HG03066 (cell line): ENCODE data around the gene UBASH3B.

ENCODE experiments used
- ATAC-seq: cut with Tn5 transposase; IDR thresholded peaks from one replicate; pipeline ENCODE4 v1.9.1; 2021; ENCODE audit warnings: low read depth; ENCODE audit not compliant: unreplicated experiment

Gene UBASH3B

DNA sequence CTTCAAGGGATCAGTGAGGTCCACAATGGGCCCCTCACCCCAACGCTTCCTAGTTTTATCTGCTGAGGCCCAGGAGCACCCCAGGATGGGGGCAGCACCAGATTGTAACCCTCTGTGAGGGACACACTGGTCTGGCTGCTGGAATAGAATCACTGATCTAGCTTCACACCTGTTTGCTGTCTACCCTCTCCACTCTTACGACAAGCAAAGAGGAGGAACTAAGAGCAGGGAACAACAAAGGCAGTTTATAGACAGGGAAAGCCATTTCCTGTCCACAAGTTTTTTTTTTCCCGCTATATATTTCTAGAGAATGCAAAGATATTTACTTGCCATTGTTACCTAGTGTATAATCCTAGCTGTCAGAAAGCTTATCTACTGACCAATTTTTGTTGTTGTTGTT is 121.8 kb downstream of the UBASH3B start:
- ATAC-seq, result no peak

DNA sequence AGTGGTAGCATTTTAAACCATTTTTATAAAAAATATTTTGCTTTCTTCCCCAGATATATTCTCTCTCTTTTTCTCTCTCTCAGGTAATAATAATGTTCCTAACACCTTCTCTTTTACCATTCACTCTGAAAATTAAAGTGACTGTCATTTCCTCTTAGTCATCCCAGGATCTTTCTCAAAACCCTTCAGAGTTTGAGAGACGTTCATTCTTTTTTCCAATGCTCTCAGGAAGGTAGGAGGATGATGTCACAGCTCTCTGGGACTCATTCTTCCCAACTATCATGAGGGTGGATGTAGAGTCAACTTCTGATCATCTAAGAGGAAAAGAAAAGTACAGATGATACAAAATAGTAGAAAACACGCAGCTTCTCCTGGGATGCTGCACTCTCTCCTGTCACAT is 122.6 kb downstream of the UBASH3B start:
- ATAC-seq, result no peak

GRCh38 chr11:122779047-122779629 is 123.6 kb downstream of the UBASH3B start:
- ATAC-seq, result no peak

DNA sequence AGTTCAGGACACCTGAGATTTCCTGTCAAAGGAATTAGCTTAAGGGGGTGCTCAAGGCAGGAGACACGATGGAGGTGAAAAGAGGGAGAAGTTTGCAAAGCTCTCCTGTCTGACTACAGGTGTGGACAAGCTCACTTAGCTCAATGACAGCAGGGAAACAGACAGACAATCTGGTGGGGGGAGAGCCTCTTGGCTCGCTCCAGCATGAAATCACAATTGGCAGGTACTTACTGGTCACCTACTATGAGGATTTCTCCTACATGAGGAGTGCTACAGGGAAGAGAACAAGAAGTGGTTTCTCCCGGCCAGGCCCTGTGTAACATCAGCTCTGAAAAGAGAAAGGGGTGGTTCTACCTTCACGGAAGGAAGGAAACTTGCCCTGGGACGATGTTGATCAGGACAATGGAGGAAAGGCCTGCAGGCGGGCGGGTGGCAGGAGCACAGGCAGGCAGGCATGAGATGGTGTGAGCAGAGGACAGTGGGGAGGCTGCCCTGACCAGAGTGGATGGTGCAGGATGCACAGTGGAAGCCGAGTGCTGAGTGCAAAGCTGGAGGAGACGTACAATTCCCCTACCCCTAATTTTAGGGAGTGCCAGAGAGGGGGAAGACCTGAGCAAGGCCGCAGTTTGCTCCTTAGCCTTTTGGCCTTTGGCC is 124.9 kb downstream of the UBASH3B start:
- ATAC-seq, result no peak

- peak; percentile 73 for ATAC-seq
Observed at GRCh38 chr11:122781378-122782195, 126.1 kb downstream of the UBASH3B start.

- ATAC-seq, result no peak
Observed at GRCh38 chr11:122782222-122782621, 126.7 kb downstream of the UBASH3B start.

DNA sequence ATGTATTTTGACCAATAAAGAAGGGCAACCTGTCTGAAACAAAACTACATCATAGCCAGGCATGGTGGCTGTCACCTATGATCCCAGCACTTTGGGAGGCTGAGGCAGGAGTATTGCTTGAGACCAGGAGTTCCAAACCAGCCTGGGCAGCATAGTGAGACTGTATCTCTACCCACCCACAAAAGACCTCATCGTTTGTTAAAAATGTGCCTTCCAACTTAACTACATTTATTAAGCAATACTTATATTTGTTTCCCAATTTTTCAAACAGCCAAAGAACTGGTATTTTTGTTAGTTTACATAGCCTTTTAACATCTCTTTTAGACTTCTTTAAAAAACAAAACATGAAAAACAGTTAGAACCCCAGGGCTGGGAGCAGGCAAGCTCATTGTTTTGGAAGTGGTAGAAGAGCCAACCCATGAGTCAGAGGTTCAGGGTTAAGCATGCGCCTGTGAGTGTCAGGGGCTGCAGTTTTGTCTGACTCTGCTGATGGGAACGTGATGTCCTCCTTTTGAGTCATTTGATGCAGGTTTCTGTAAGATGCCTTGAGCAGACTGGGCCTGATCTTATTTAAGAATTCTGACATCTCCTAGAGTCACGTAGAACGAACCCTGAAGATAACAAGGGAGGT is 128.9 kb downstream of the UBASH3B start:
- ATAC-seq, result no peak

DNA sequence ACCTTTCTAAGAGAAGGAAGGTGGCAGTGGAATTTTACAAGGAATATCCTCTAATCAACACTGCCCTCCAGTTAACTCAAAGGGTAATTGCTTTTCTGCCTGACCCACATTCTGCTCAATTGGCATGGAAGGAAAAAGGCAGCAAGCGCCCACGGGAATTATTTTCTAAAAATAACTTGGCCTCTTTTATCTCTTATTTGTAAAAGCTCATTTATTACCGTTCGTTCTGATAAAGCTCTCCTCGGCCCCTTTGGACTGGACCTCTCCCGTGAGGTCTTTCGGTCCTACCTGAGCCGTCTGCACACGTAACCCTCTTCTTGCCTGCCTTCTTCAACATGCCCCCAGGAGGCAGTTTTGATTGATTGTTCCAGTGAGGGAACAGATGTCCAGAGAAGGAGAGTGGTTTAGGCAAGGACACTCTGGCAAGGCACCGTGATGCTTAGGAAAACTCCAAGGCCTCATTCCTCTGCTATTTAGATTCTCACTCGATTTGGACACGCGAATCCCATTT is 129.6 kb downstream of the UBASH3B start:
- no peak for ATAC-seq

DNA sequence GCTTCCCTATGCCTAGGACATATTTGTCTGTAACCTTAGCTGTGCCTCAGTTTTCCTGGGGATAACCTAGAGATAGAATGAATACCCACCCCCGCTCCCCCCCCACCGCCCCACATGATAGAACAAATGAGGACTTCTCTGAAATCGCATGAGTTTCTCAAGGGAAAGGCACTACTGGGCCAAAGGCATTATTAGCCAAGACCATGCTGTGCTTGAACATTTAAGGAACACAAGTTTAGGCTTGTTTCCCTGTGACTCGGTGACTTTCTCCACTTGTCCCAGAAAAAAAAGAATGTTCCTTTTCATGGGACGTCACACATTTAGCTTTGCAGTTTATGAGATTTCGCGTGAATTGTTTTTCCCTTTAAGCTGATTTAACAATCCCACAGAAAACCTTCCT is 131.4 kb downstream of the UBASH3B start:
- ATAC-seq, result no peak

- ATAC-seq, result no peak
Observed at GRCh38 chr11:122788781-122789535, 133.4 kb downstream of the UBASH3B start.

GRCh38 chr11:122789907-122790306 is 134.4 kb downstream of the UBASH3B start:
- ATAC-seq, result no peak

GRCh38 chr11:122791411-122791810 is 135.9 kb downstream of the UBASH3B start:
- no peak for ATAC-seq

DNA sequence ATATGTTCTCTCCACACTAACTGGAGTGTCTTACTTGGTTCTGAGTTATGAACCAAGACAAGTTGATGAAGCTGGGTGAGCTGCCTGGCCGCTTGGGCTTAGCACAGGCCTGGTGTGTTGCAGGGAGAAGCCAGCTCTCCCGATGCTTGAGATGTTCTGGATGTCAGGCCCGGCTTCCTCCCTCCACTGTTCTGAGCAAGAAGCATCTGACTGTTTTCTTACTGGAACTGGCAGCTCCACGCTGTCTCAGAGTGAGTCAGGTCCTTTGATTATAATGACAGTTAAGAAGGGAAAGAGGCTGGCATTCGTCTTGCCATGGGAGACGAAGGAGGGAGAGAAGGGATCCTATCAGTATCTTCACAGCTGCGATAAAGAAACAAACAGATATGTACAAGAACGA is 136.3 kb downstream of the UBASH3B start:
- ATAC-seq, result no peak

DNA sequence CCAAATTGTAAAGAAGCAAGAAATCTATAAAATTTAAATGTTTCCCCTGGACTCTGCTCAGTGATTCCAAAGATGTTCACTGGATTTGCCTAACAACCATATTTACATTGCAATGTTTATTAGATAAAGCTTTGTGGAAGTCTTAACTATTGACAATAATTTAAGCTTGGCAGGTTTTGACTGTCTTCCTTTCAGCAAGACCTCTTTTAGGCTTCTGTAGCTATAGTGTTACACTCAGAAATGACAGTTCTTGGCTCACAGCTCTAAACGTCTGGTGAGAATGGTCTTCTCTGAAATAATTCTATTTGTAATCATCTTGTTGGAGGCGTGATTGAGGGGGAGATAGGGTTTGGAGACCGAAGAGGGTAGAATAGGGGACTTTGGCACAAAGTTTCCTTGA is 138.0 kb downstream of the UBASH3B start:
- ATAC-seq, result no peak

GRCh38 chr11:122795307-122795706 is 139.8 kb downstream of the UBASH3B start:
- ATAC-seq, result no peak

DNA sequence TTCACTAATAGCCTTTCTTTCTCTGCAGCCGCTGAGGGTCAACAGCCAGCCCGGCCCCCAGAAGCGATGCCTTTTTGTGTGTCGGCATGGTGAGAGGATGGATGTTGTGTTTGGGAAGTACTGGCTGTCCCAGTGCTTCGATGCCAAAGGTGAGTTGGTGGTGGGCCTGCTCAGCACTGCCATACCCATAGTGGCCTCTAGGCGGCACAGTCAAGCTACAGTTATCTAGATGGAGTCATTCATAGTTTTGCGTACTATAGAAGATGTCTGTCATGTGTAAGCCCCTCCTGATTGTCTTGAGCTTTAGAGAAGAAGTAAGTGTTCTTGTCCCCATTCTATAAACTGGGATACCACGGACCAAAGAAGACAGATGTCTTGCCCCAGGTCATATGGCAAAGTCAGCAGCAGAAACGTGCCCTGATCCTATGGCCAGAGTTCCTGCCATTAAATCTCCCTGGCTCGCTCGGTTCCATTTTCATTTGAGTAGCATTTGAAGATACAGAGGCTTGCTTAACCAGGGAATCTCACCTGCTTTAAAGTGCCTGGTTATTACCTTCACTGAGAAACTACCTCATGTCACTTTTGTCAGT is 140.7 kb downstream of the UBASH3B start:
- no peak for ATAC-seq

- no peak for ATAC-seq
Observed at GRCh38 chr11:122797651-122798050, 142.1 kb downstream of the UBASH3B start.

GRCh38 chr11:122799406-122800105 is 144.0 kb downstream of the UBASH3B start:
- no peak for ATAC-seq

DNA sequence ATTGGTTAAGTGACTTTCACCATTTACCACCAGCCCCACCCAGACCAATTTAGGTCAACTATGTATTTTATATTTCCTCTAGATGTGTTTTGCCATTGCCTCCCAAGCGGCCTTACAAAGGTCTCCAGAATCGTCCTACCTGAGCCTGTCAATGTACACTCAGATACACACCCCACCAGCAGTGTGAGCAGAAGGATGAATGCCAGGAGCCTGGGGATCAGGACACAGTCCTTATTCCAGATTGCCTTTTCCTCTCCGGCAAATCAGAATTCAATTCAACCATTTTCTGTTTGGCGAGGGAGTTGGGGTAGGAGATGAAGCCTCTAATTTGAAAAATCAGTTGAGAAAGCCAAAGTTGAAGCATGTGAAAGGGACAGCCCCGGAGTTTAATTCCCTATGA is 147.4 kb downstream of the UBASH3B start:
- no peak for ATAC-seq
